Panc1 (cell line): ENCODE measurements around the gene PYGO2. TPM values are rescaled to one million over a fixed set of nuclear protein-coding genes. Genes with fewer than 3 reads are reported as not detected.
"Not testable (repeated sequence)": the region's sequence is repeated elsewhere in the genome, so short reads cannot be mapped to it uniquely, and the experiment has no call there.

Experiments
- ATAC-seq: fragments of 200-7000 bp; cut with Tn5 transposase; 2 replicates; pipeline ENCODE4 v1.9.1; 2020; ENCODE audit warnings: mild to moderate bottlenecking, moderate library complexity
- BruUV-seq: library from RNA; stranded (reverse); fragments of 400-500 nt; replicated peaks from 2 replicates; lab custom pipeline; 2021; lab: Mats Ljungman, UMichigan
- CTCF ChIA-PET: fragments of 300-600 bp; sonication (Branson Sonifier 250); formaldehyde crosslinking; loops from one replicate; lab custom pipeline; 2022; ENCODE audit warnings: antibody characterized with exemption; lab: Charles Lee
- POLR2A ChIA-PET: fragments of 300-600 bp; sonication (Branson Sonifier 250); formaldehyde crosslinking; loops from one replicate; lab custom pipeline; 2022; ENCODE audit warnings: antibody characterized with exemption; lab: Charles Lee
- DNase-seq: peaks from one replicate; pipeline ENCODE4 v3.0.0-alpha.2; 2010; ENCODE audit warnings: low read depth, low spot score
- H3K27ac ChIP-seq: 2 replicates; pipeline ENCODE4 v1.5.1; 2011; ENCODE audit warnings: mild to moderate bottlenecking, low read length, inconsistent platforms
- H3K27me3 ChIP-seq: fragments of 200-500 bp; sonication (Bioruptor generic); 2 replicates; pipeline ENCODE4 v1.6.0; 2014; ENCODE audit warnings: low read length, inconsistent platforms; ENCODE audit not compliant: control insufficient read depth, insufficient read depth
- H3K36me3 ChIP-seq: fragments of 200-500 bp; sonication (Bioruptor generic); 2 replicates; pipeline ENCODE4 v1.5.1; 2014; ENCODE audit warnings: inconsistent platforms, mild to moderate bottlenecking, low read length, moderate library complexity; ENCODE audit not compliant: control insufficient read depth, insufficient read depth
- H3K4me1 ChIP-seq: 2 replicates; pipeline ENCODE4 v1.5.1; 2011; ENCODE audit warnings: inconsistent platforms, mild to moderate bottlenecking, low read length, moderate library complexity; ENCODE audit not compliant: control insufficient read depth, insufficient read depth
- H3K4me3 ChIP-seq, 2 experiments: 2 replicates each; pipeline ENCODE4 v1.5.1; 2011 to 2012; ENCODE audit warnings: low read depth in 2 of 2, low read length in 2 of 2, mild to moderate bottlenecking in 2 of 2, inconsistent platforms in 1 of 2, moderate library complexity in 1 of 2
- H3K9me3 ChIP-seq: fragments of 200-500 bp; sonication (Bioruptor generic); 2 replicates; pipeline ENCODE4 v1.5.1; 2014; ENCODE audit warnings: low read depth, mild to moderate bottlenecking, inconsistent platforms, low read length, moderate library complexity; ENCODE audit not compliant: control insufficient read depth, insufficient read depth
- POLR2AphosphoS5 ChIP-seq: IDR thresholded peaks from 2 replicates; pipeline ENCODE4 v1.6.1; 2012; ENCODE audit warnings: mild to moderate bottlenecking, low read depth, low read length, moderate library complexity
- REST ChIP-seq, 2 experiments: IDR thresholded peaks; 2 replicates each; pipeline ENCODE4 v1.6.1; 2011 to 2012; ENCODE audit warnings: low read depth in 2 of 2, control low read depth in 1 of 2, low read length in 1 of 2, mild to moderate bottlenecking in 1 of 2, moderate library complexity in 1 of 2; ENCODE audit not compliant: insufficient read depth in 1 of 2
- SIN3A ChIP-seq: IDR thresholded peaks from 2 replicates; pipeline ENCODE4 v1.6.1; 2012; ENCODE audit warnings: low read depth, mild to moderate bottlenecking, low read length, moderate library complexity, borderline replicate concordance; ENCODE audit not compliant: insufficient read depth
- TCF7L2 ChIP-seq: IDR thresholded peaks from 2 replicates; pipeline ENCODE4 v1.6.1; 2011; ENCODE audit warnings: mild to moderate bottlenecking, low read depth, low read length, inconsistent platforms
- in situ Hi-C: cut with HindIII; loops from 2 replicates; pipeline ENCODE4 v1.10.0; 2016; ENCODE audit warnings: low sequenced_read_pairs, low pct_unique_long_range_greater_than_20kb
- intact Hi-C: fragments of 100-400 bp; cut with micrococcal nuclease; formaldehyde crosslinking; loops from one replicate; pipeline ENCODE4 v1.10.0; 2022; ENCODE audit not compliant: unreplicated experiment
- total RNA-seq: library from RNA; stranded (reverse); gene quantifications from one replicate; pipeline ENCODE4 v1.2.1, GENCODE V29; 2021; ENCODE audit not compliant: unreplicated experiment
- TF ChIP-seq, protein P1 (sequence below): fragments of 450-650 bp; IDR thresholded peaks from 2 replicates; pipeline ENCODE4 v1.5.1; 2017; ENCODE audit warnings: mild to moderate bottlenecking

PYGO2 gene
- total RNA-seq, 1 experiment from 2014 or later = 41.1 TPM

GRCh38 chr1:154996966-154997701, 35.6 kb upstream of the PYGO2 start:
- ATAC-seq = no peak
- POLR2A ChIA-PET = no interaction called here
- in situ Hi-C loops = no loop called here
- Histone ChIP-seq H3K27me3 (no peaks in the 10 kb centered on the region), H3K4me1 (peaks cover 16% of the 10 kb centered on the region), H3K36me3 (no peaks in the 10 kb centered on the region; the same call in 1 of the 2 replicates), H3K27ac (no peak overlapping the region), H3K9me3 (no peaks in the 10 kb centered on the region), H3K4me3 (no peak overlapping the region)
- no TSS peak for BruUV-seq
- no peak for TF ChIP-seq TCF7L2
- TF ChIP-seq REST (IDR thresholded peaks at IDR 0.05; ENCODE audit: insufficient read depth in 1 of 2, low read depth in 2 of 2, low read length in 1 of 2) = no peak
- no peak for TF ChIP-seq SIN3A
- TF ChIP-seq, protein P1, sequence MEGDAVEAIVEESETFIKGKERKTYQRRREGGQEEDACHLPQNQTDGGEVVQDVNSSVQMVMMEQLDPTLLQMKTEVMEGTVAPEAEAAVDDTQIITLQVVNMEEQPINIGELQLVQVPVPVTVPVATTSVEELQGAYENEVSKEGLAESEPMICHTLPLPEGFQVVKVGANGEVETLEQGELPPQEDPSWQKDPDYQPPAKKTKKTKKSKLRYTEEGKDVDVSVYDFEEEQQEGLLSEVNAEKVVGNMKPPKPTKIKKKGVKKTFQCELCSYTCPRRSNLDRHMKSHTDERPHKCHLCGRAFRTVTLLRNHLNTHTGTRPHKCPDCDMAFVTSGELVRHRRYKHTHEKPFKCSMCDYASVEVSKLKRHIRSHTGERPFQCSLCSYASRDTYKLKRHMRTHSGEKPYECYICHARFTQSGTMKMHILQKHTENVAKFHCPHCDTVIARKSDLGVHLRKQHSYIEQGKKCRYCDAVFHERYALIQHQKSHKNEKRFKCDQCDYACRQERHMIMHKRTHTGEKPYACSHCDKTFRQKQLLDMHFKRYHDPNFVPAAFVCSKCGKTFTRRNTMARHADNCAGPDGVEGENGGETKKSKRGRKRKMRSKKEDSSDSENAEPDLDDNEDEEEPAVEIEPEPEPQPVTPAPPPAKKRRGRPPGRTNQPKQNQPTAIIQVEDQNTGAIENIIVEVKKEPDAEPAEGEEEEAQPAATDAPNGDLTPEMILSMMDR = no peak
- no peak for TF ChIP-seq POLR2AphosphoS5
- no peak for DNase-seq
- CTCF ChIA-PET = interaction anchor here (0.6 to 1.0 kb wide), 2 partner anchors 10 to 23 kb away, joined by 8 to 17 read pairs; no protein-coding TSS in a partner anchor
- intact Hi-C loops = no loop called here

GRCh38 chr1:154995301-154995983, 33.9 kb upstream of the PYGO2 start:
- TF ChIP-seq, protein P1 = peak; percentile 81
- not testable (repeated sequence) for DNase-seq

More at GRCh38 chr1:154995301-154995983, 33.9 kb upstream of the PYGO2 start:
- ChIA-PET CTCF (interaction anchor here (0.6 to 1.0 kb wide), 7 partner anchors 10 to 75 kb away, joined by 3 to 17 read pairs (median 7); no protein-coding TSS in a partner anchor), POLR2A (interaction anchor here (0.9 kb wide), 1 partner anchor 25 kb away, joined by 15 read pairs; the partner anchor contains the start of gene SHC1)
- H3K4me3 ChIP-seq, H3K27ac ChIP-seq, H3K9me3 ChIP-seq, H3K27me3 ChIP-seq, intact Hi-C loops, ATAC-seq, H3K36me3 ChIP-seq, in situ Hi-C loops, BruUV-seq: not testable (repeated sequence)
- peaks cover 16% of the 10 kb centered on the region for H3K4me1 ChIP-seq
